Left forelimb (tissue), 1 donor: Measurements from ENCODE around the gene TTC39B.
A peak's percentile ranks its signal among the peaks of the same experiment; 100 is the strongest.
"Not testable (repeated sequence)": the region's sequence is repeated elsewhere in the genome, so short reads cannot be mapped to it uniquely, and the experiment has no call there.

Source experiments
- DNase-seq: peaks from one replicate; pipeline ENCODE4 v3.0.0-alpha.2; 2018; ENCODE audit warnings: low spot score

The TTC39B gene

DNA sequence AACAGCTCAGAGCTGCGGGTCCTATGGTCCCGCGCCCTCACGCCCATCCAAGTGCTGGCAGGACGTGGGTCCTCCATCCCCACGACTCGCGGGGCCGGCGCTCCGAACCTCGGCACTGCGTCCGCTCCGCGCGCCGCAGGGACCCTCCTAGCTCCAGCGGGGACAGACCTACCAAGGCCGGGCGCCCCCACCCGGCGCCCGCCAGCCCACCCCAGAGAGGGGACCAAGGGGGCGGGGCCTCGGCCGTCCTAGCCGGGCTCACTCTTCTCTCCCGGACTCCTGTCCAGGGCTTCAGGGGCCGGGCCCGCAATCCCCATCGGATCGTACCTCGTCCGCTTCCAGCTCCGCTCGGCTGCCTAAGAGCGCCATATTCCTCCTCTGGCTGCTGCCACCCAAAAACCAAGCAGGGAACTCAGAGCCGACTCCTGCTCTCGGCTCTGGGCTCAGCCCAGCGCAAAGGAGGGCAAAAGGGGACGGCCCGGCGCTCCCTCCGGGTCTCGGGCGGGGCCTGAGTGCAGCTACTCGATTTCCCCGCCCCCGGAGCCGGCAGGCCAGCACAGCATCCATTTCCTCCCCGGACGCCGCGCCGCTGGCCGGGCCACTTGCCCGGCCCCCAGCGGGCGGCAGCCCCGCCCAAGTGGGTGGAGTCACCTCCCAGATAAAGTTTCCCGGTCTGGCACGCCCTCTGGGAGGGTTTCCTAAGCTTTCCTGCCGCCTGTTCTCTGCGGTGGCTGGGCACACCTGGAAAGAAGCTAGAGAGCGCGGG lies at the start of gene TTC39B:
TTC39B (minus strand) TSS at position 460 of the 766 bp plus-strand sequence; CDS start at position 369, 91 bp downstream.
- DNase-seq, result peak; percentile 93

DNA sequence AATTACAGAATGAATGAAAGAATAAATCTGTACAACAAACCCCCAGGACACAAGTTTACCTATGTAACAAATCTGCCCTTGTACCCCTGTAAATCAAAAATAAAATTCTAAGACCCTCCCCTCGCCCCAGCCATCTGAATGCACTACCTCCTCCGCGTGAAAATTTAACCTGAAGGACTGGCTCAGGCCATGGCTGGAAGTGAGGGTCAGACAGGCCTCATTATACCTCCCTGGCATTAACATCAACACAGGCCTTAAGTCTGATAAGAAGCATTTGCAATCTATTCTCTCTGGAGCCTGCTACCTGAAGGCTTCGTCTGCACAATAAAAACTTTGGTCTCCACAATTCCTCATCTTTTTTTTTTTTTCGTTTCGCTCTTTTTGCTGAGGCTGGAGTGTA lies 48.7 kb upstream of the TTC39B start:
- DNase-seq, result no peak

DNA sequence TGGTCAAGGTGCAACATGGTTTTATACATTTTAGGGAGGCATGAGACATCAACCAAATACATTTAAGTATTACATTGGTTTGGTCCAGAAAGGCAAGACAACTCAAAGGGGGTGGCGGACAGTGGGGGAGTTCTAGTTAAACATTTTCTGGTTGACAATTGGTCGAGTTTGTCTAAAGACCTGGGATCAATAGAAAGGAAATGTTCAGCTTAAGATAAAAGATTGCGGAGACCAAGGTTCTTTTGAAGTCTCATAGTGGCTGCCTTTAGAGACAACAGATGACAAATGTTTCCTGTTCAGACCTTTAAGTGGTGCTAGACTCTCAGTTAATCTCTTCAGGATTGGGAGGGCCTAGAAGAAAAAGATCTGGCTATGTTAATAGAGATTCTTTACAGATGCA lies 47.7 kb upstream of the TTC39B start:
- DNase-seq, result no peak

DNA sequence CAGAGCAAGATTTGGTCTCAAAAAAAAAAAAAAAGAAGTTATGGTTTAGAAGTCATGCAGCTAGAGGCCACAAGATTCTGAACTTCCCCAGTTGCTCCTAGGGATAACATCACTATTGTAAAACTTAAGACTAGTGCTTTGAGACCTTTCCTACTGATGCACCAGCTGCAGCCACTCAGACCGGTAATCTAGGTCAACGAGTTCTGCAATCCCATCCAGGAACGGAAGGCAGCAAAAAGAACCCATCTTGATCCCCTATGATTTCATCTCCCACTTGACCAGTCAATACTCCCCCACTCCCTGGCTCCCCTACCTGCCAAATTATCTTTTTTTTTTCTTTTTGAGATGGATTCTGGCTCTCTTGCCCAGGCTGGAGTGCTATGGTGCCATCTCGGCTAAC lies 46.9 kb upstream of the TTC39B start:
- DNase-seq, result no peak

DNA sequence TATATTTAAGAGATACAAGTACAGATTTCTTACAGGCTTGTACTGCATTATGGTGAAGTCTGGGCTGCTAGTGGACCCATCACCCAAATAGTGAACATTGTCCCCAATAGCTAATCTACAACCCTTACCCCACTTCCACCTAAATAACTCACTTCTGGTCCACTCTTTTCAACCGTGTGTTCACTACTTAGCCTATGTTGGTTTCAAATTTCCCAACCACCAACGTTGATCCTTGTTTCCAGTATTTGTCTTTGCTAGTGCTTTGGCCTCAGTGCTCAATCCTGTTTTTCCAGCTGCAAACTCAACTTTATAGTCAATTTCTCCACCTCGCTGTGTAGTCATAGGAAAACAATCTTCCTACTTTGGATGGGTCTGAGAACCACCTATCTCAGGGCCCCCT lies 45.3 kb upstream of the TTC39B start:
- no peak for DNase-seq

DNA sequence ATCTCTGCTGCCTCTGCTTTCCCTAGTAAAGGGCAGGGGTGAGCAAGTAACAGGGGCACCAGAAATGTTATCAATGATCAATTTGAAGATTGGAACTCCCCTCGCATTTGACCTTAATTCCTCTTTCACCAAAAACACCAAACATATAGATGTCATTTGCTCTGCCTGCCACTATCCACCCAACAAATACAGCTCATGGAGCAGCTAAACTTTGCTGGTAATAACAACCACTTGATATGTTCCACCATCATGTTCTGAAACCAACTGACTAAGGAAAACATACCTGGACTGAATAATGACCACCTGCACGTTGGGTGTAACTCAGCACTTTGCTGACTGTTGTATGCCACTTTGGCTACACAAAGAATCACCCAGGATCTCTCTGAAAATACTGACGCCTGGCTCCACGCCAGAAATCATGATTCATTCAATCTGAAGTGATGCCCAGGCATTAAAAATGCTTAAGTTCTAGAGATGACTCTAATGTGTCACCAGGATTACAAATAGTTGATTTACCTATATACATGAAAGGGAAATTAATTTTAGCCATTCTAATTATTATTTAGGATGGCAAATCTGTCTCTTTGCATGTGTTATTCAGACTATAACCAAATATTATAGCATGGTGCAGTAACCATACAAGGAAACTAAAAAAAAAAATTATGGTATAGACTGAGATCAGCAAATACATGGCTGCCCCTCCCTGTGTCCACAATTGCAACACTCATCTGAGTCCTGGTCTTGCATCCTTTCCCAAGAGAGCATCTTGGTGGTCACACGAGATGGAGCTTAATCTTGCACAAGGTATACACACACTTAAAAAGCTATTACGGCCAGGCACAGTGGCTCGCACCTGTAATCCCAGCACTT lies 43.1 kb upstream of the TTC39B start:
- DNase-seq, result no peak

DNA sequence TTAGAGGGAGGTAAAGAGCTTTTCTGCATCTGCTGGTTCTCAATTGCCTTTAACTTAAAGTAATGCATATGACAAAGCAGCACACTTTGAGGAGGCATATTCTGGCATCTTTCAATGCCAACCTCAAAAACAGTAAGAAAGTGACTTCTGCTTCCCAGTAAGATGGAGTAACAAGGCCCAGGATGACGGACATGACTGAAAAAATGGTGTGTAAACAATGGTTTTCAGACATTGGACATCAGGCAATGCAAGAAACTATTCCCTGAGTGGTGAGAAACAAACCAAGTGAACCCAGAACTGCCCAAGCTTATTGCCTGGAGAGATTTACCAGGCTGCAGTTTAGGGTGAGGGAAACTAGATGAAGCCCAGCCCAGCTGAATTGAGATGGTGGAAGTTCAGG lies 39.8 kb upstream of the TTC39B start:
- no peak for DNase-seq

DNA sequence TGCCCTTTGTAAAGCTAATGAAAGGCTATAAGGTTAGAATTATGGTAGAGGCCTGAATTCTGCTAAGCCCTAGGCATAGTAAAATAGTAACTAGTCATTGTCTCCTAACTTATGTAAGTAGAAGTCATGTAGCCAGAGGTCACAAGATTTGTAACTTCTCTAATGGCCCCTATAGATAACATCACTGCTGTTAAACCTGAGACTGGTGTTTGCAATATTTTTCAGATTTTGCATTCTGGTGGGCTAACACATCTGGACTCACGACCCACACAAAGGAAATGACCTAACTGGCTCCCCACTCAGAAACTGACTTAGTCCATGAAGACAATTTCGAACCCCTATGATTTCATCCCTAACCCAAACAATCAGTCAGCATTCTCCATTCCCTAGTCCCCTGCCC lies 37.2 kb upstream of the TTC39B start:
- no peak for DNase-seq

DNA sequence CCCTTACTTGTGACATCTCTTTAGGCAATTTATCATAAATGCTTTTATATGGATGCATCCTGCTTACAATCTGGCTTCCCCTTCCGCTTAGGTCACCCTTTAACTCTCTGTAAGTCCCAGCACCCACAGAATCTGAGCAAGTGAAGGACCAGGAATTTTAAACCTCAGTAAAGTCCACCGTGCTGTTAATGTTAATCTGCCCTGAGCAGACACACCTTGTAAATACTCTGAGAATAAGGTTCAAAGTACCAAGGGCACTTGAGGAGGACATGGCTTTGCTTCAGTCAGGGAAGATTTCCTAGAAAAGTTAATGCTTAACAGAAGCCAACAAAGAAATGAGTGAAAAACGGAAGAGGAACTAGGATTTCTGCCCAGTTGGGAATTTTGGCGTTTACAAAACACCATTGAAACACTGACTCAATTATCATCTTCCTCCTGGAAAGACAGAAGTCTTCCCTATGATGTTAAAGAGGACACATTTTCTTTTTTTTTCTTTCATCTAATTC lies 26.4 kb upstream of the TTC39B start:
- no peak for DNase-seq

DNA sequence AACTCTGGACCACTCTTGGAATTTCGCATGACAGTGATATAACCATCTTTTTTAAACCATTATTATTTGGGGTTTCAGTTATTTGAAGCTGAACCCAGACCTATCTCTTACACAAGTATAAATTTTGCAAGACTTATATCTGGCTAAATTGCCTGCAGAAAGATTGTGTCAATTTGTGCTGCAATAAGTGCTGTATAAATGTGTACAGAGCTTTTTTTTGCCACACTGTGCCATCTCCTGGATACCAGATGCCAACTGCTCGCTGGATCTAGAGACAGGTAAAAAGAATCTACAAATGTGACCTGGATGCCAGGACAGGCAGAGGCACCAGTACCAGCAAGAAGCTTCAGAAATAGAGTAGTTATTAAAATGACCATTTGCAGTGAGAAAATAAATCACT lies 25.9 kb upstream of the TTC39B start:
- no peak for DNase-seq

DNA sequence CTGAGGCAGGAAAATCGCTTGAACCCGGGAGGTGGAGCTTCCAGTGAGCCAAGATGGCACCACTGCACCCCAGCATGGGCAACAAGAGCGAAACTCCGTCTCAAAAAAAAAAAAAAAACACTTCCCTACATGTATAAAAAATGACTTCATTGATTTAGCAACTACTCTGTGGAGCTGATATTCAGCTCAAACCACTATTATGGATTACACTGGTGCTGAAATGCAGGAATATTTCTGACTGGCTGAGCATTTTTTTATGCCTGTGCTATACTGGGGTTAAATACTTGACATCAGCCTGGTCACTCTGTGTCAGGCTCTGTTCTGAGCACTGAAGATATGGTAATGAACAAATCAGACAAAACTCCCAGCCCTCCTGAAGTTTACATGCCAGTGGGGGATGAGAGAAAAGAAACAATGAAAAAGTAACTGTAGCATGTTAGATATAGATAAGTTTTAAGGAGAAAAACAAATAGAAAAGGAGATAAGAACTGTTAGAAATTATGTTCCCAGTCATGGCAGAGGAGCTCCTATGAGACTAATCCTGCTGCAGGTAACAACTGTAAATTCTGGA lies 22.6 kb upstream of the TTC39B start:
- DNase-seq, result no peak

DNA sequence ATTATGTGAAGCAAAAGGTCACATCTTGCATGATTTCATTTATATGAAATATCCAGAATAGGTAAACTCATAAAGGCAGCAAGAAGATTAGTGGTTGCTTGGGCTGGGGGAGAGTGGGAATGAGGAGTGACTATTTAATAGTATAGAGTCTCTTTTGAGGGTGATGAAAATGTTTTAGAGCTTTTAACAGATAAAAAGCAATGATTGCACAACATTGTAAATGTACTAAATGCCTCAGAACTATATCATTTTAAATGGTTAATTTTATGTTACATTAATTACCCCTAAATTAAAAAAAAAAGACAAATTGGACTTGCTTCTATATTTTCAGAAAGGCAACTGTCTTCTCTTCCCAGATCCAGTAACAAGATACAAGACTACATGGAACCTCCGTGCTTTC lies 21.9 kb upstream of the TTC39B start:
- no peak for DNase-seq

DNA sequence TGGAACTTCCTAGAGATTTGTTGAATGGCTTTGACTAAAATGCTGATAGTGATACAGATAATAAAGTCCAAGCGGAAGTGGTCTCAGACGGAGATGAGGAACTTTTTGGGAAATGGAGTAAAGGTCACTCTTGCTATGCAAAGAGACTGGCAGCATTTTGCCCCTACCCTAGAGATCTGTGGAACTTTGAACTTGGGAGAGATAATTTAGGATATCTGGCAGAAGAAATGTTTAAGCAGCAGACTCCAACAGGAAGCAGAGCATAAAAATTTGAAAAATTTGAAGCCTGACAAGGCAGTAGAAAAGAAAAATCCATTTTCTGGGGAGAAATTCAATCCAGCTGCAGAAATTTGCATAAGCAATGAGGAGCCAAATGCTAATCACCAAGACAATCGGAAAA lies 15.7 kb upstream of the TTC39B start:
- not testable (repeated sequence) for DNase-seq

DNA sequence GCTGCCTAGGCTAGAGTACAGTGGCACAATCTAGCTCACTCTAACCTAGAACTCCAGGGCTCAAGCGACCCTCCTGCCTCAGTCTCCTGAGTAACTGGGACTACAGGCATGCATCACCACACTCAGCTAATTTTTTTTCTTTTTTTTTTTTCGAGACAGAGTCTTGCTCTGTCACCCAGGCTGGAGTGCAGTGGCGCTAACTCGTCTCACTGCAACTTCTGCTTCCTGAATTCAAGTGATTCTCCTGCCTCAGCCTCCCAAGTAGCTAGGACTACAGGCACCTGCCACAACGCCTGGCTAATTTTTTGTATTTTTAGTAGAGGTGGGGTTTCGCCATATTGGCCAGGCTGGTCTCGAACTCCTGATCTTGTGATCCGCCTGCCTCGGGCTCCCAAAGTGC lies 12.6 kb upstream of the TTC39B start:
- not testable (repeated sequence) for DNase-seq

DNA sequence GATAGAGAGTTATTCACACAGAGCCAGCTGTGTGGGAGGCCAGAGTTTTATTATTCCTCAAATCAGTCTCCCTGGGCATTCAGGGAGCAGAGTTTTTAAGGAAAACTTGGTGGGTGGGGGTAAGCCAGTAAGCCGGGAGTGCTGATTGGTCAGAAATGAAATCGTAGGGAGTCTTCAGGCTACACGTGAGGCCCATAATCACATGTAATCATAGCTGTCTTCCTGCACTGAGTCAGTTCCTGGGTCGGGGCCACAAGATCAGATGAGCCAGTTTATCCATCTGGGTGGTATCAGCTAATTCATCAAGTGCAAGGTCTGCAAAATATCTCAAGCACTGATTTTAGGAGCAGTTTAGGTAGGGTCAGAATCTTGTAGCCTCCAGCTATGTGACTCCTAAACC lies 10.8 kb upstream of the TTC39B start:
- DNase-seq, result no peak

DNA sequence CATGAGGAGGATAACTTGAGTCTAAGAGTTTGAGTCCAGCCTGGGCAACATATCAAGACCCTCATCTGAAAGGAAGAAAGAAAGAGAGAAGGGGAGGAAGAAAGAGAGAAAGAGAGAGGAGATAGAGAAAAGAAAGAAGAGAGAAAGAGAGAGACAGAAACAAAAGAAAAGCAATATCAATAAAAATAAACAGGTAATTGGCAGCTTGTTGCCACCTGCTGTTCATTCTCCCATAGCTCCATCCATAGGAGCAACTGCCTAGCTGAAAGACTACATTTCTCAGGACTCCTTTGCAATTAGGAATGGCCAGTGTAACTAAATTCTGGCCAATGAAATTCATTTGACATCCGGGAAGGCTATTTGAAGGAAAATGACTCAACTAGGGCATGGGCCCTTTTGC lies 4.6 kb upstream of the TTC39B start:
- DNase-seq, result no peak

DNA sequence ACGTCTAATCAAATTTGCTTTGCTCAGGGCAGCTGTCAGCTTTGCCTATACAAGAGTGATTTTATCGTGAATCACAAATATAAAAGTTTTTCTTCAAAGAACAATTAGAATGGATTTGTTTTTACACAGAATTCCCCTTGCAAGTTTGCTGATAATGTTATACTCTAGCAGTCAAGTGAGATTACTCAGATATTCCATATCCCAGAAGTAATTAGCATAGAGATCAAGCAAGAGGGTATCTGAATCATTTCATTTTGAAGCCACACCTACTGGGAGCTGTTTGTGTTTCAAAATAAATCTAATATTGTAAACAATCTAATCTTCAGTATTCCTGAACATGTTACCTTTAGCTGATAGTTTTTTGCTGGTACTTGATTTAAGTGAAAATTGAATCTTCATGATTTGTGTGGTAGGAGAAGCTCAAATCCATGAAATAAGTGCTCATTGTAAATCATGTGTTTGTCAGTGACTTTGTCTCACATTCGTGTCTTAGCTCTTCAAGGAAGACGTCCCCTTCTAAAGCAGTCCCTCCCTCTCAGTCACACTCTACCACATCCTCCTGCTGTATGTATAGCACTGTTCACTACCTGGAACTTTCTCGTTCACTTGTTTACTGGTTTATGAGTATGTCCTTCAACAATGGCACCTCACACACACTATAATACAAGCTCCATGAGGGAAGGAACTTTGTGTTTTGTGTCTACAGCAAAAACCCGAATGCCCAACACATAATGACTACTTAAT lies 3.3 kb upstream of the TTC39B start:
- DNase-seq, result no peak

DNA sequence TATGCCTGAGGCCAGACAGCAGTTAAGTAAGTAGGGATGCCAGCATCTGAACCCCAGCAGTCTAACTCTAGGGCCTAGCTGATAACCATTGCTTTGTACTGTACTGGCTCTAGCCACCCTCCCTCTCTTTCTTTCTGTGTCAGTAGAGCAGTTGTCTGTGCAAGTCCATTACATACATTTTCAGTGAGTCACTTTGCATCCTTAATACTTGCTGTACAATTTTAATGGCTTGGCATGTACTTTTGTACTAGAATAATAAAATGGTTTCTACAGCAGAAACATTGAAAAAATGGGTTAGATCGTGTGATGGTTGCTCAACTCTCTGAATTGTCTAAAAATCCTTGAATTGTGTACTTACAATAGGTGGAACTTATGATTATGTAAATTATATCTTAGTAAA lies 1.5 kb upstream of the TTC39B start:
- no peak for DNase-seq

DNA sequence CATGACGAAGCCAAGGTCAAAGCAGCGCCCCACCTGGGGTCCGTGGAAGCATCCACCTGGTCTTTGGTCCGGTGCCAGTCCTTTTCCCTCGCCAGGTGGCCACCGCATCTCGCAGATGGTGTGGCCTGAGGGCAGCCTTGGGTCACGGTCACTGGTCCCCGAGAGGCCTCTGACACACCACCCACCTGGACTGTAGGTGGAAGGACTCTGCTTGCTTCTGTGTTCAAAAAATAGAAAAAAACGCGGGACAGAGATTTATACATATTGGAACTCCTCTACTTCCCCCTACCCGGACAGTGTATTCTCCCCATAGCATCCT lies 466 bp upstream of the TTC39B start:
- no peak for DNase-seq

DNA sequence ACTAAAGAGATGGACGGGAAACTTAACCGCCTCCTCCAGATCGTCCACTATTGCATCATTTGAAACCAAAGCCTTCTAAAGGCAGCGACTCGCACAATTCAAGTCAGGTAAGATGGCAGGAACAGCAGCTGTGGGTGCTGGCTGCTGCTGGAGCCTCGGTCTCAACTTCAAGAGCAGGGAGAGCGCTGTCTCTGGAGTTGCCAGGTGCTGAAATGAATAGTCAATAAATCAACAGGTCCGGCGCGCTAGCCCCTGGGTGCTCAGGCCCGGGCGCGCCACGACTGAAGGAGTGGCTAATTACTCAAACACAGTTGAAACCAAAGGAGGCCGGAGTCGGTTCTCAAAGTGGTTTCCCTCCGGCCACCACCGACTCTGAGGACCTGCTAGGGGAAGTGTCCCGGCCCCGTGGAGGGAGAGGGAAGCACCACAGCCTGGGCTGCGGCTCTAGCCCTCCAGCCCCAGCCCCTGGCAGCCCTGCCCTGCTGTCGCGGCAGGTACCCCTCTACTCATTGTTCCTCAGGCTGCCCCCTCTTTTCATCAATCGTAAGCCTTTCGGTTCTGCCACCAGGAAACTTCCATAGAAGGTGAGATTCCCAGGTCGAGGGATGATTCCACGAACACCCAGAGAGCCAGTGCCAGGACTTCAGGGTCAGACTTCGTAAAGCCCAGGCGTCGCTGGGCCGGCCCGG lies 804 bp downstream of the TTC39B start:
- DNase-seq, result peak; percentile 71

DNA sequence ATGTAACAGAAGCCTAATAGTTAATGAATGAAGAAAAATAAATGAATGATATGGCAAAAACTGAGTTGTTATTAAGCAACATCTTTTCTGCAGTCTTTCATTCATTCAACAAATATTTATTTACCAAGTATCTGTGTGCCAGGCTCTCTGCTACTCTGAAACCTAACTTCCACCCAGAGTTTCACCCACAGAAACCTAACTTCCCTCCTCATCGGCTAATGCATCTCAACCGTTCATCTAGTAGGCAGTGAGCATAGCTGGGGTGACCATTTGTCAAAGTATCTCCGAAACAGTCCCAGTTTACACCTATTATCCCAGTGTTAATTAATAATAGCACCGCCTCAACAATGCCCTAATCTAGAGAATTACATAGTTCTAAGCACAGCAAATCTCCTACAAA lies 1.5 kb downstream of the TTC39B start:
- DNase-seq, result no peak

DNA sequence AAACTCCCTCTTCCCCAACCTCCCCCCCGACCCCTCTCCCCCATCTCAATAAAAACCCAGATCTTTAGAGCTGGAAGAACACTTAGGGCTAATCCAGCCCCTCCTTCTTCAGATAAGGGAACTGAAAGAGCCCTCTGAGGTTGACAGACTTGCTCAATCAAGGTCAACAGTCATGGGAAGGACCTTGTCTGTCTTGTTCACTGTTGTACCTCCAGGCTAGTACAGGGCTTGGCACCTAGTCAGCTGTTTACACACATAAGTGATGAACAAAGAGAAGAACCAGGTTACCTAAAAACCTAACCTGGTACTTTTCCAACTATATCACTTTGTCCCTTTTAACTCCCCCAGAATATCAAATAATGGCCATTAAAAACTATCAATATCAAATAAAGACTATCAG lies 2.4 kb downstream of the TTC39B start:
- no peak for DNase-seq
